ENCODE measurements around the gene MRPS27.

- TF ChIP-seq EZH2 (IDR thresholded peaks at IDR 0.05) (no peak), FOXP2 (optimal IDR thresholded peaks at IDR 0.05; ENCODE audit: control extremely low read depth, extremely low read length, insufficient read depth) (no peak)
These were observed 5.4 kb downstream of the MRPS27 start for GRCh38 chr5:72314571-72315172.
